Measurements from ENCODE around the gene THAP4. TPM values are rescaled to one million over a fixed set of nuclear protein-coding genes. Genes with fewer than 3 reads are reported as not detected.

THAP4 gene
- total RNA-seq, 2 experiments from 2014 or later = 27.5 to 31.4 TPM

- no peak for ATAC-seq (ENCODE audit: poor library complexity)
- Mint-ChIP-seq H3K4me3 (no peak overlapping the region), H3K4me1 (ENCODE audit: low read depth) (peaks cover 20% of the 10 kb centered on the region), H3K27me3 (no peaks in the 10 kb centered on the region), H3K36me3 (ENCODE audit: low read depth) (peaks cover 31% of the 10 kb centered on the region), H3K27ac (no peak overlapping the region), H3K9me3 (no peaks in the 10 kb centered on the region)
- TF ChIP-seq CTCF (IDR thresholded peaks at IDR 0.05) = no peak
- POLR2A ChIA-PET = no interaction called here
- H3K9me3 ChIP-seq (ENCODE audit: control insufficient read depth in 1 of 2, insufficient read depth in 1 of 2, low read length in 2 of 2) = no peaks in the 10 kb centered on the region
- intact Hi-C loops (cut with DNase I, micrococcal nuclease) = no loop called here
- no peak overlapping the region for H3K4me3 ChIP-seq (ENCODE audit: low read length)
- no peak for DNase-seq
- no peak overlapping the region for H3K27ac ChIP-seq (ENCODE audit: low read depth in 1 of 2, low read length in 2 of 2)
- H3K4me1 ChIP-seq (ENCODE audit: insufficient read depth, low read length) = peaks cover 8% of the 10 kb centered on the region
- H3K36me3 ChIP-seq (ENCODE audit: insufficient read depth, low read length) = peaks cover 33% of the 10 kb centered on the region
- CTCF ChIA-PET = no interaction called here
- H3K27me3 ChIP-seq (ENCODE audit: control insufficient read depth in 1 of 2, insufficient read depth in 2 of 2, low read length in 2 of 2) = no peaks in the 10 kb centered on the region
Observed at GRCh38 chr2:241648453-241648852, 11.5 kb upstream of the THAP4 start.

GRCh38 chr2:241645915-241646645 lies 9.1 kb upstream of the THAP4 start:
- ChIA-PET CTCF (no interaction called here), POLR2A (no interaction called here)
- Mint-ChIP-seq H3K4me1 (ENCODE audit: low read depth) (peaks cover 36% of the 10 kb centered on the region), H3K36me3 (ENCODE audit: low read depth) (peaks cover 8% of the 10 kb centered on the region), H3K4me3 (no peak overlapping the region), H3K9me3 (no peaks in the 10 kb centered on the region), H3K27me3 (no peaks in the 10 kb centered on the region), H3K27ac (no peak overlapping the region)
- Histone ChIP-seq H3K9me3 (ENCODE audit: control insufficient read depth in 1 of 2, insufficient read depth in 1 of 2, low read length in 2 of 2) (no peaks in the 10 kb centered on the region), H3K27ac (ENCODE audit: low read depth in 1 of 2, low read length in 2 of 2) (no peak overlapping the region), H3K36me3 (ENCODE audit: insufficient read depth, low read length) (peaks cover 10% of the 10 kb centered on the region), H3K4me3 (ENCODE audit: low read length) (no peak overlapping the region), H3K27me3 (ENCODE audit: control insufficient read depth in 1 of 2, insufficient read depth in 2 of 2, low read length in 2 of 2) (no peaks in the 10 kb centered on the region), H3K4me1 (ENCODE audit: insufficient read depth, low read length) (peaks cover 15% of the 10 kb centered on the region)
- no peak for DNase-seq
- TF ChIP-seq CTCF (IDR thresholded peaks at IDR 0.05) = no peak
- intact Hi-C loops (cut with DNase I, micrococcal nuclease) = no loop called here
- no peak for ATAC-seq (ENCODE audit: poor library complexity)

- Histone ChIP-seq H3K4me3 (ENCODE audit: low read length) (no peak overlapping the region), H3K9me3 (ENCODE audit: control insufficient read depth in 1 of 2, insufficient read depth in 1 of 2, low read length in 2 of 2) (no peaks in the 10 kb centered on the region), H3K36me3 (ENCODE audit: insufficient read depth, low read length) (peaks cover 4% of the 10 kb centered on the region), H3K27me3 (ENCODE audit: control insufficient read depth in 1 of 2, insufficient read depth in 2 of 2, low read length in 2 of 2) (no peaks in the 10 kb centered on the region), H3K27ac (ENCODE audit: low read depth in 1 of 2, low read length in 2 of 2) (no peak overlapping the region), H3K4me1 (ENCODE audit: insufficient read depth, low read length) (peaks cover 23% of the 10 kb centered on the region)
- CTCF ChIA-PET = no interaction called here
- no peak for TF ChIP-seq CTCF (IDR thresholded peaks at IDR 0.05)
- Mint-ChIP-seq H3K4me3 (no peak overlapping the region), H3K27ac (no peak overlapping the region), H3K4me1 (ENCODE audit: low read depth) (peaks cover 44% of the 10 kb centered on the region), H3K36me3 (ENCODE audit: low read depth) (peaks cover 3% of the 10 kb centered on the region), H3K9me3 (no peaks in the 10 kb centered on the region), H3K27me3 (no peaks in the 10 kb centered on the region)
- intact Hi-C loops (cut with DNase I, micrococcal nuclease) = no loop called here
- ATAC-seq (ENCODE audit: poor library complexity) = no peak
- no peak for DNase-seq
- POLR2A ChIA-PET = no interaction called here
Observed at GRCh38 chr2:241645056-241645914, 8.3 kb upstream of the THAP4 start.

Data from CD4-positive, alpha-beta T cell (primary cell).